ENCODE results near the gene PDGFRB. TPM values are rescaled to one million over a fixed set of nuclear protein-coding genes. Genes with fewer than 3 reads are reported as not detected.

Gene PDGFRB
- total RNA-seq, 1 donor from 2014 or later, result 2.3 TPM

DNA sequence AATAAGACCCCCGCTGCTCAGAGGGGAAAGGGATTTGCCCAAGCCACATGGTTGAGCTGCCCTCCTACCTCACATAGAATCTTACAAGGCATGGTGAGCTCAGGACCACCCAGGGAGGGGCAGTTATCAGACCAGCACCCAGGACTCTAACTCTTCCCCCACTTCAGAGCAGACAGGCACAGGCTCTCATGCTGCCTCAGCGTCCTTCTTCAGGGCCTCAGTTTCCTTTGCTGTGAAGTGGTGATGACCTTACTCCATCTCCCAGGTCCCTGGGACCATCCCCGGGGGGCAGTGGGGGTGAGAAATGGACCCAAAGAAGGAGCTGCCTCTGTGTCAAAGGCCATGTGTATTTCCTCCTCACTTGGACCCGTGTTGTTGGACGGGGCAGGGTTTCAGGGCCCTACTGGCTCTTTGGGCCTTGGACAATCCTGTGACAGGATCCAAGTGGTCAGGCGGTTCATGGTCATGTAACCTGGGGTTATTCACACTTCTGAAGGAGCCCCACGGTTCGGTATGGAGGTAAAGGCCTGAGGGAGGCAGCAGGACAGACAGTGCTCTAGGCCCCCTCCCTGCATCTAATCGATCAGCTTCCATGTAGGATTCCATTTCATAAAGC, 37.6 kb downstream of the PDGFRB start:
- Mint-ChIP-seq H3K27me3 (peaks cover 21% of the 10 kb centered on the region), H3K27ac (no peak overlapping the region), H3K9me3 (ENCODE audit: low read depth) (no peaks in the 10 kb centered on the region), H3K36me3 (ENCODE audit: insufficient read depth) (no peaks in the 10 kb centered on the region), H3K4me1 (ENCODE audit: low read depth) (peaks cover 2% of the 10 kb centered on the region), H3K4me3 (ENCODE audit: low read depth) (no peak overlapping the region)
- DNase-seq (ENCODE audit: low spot score, unreplicated experiment), result no peak
- no peak for TF ChIP-seq CTCF (IDR thresholded peaks at IDR 0.05; ENCODE audit: unreplicated experiment)

- H3K36me3 Mint-ChIP-seq (ENCODE audit: insufficient read depth), result no peaks in the 10 kb centered on the region
- no peak for TF ChIP-seq CTCF (IDR thresholded peaks at IDR 0.05; ENCODE audit: unreplicated experiment)
- no peak overlapping the region for H3K4me3 Mint-ChIP-seq (ENCODE audit: low read depth)
- no peak for DNase-seq (ENCODE audit: low spot score, unreplicated experiment)
- H3K9me3 Mint-ChIP-seq (ENCODE audit: low read depth), result no peaks in the 10 kb centered on the region
- no peak overlapping the region for H3K27ac Mint-ChIP-seq
- peaks cover 4% of the 10 kb centered on the region for H3K4me1 Mint-ChIP-seq (ENCODE audit: low read depth)
- peaks cover 18% of the 10 kb centered on the region for H3K27me3 Mint-ChIP-seq
These were observed 38.8 kb downstream of the PDGFRB start for GRCh38 chr5:150116667-150117400.

- TF ChIP-seq CTCF (IDR thresholded peaks at IDR 0.05; ENCODE audit: unreplicated experiment), result no peak
- DNase-seq (ENCODE audit: low spot score, unreplicated experiment), result no peak
- no peak overlapping the region for H3K4me3 Mint-ChIP-seq (ENCODE audit: low read depth)
- no peak overlapping the region for H3K27ac Mint-ChIP-seq
- H3K4me1 Mint-ChIP-seq (ENCODE audit: low read depth), result peaks cover 6% of the 10 kb centered on the region
- H3K27me3 Mint-ChIP-seq, result peaks cover 10% of the 10 kb centered on the region
- no peaks in the 10 kb centered on the region for H3K9me3 Mint-ChIP-seq (ENCODE audit: low read depth)
- H3K36me3 Mint-ChIP-seq (ENCODE audit: insufficient read depth), result no peaks in the 10 kb centered on the region
These were observed 40.8 kb downstream of the PDGFRB start for GRCh38 chr5:150114773-150115408.

- Mint-ChIP-seq H3K27ac (no peak overlapping the region), H3K36me3 (ENCODE audit: insufficient read depth) (no peaks in the 10 kb centered on the region), H3K4me1 (ENCODE audit: low read depth) (peaks cover 7% of the 10 kb centered on the region), H3K9me3 (ENCODE audit: low read depth) (no peaks in the 10 kb centered on the region), H3K27me3 (peaks cover 3% of the 10 kb centered on the region), H3K4me3 (ENCODE audit: low read depth) (no peak overlapping the region)
- DNase-seq (ENCODE audit: low spot score, unreplicated experiment), result no peak
- TF ChIP-seq CTCF (IDR thresholded peaks at IDR 0.05; ENCODE audit: unreplicated experiment), result peak; percentile 15
These were observed 41.5 kb downstream of the PDGFRB start for GRCh38 chr5:150114102-150114641.

DNA sequence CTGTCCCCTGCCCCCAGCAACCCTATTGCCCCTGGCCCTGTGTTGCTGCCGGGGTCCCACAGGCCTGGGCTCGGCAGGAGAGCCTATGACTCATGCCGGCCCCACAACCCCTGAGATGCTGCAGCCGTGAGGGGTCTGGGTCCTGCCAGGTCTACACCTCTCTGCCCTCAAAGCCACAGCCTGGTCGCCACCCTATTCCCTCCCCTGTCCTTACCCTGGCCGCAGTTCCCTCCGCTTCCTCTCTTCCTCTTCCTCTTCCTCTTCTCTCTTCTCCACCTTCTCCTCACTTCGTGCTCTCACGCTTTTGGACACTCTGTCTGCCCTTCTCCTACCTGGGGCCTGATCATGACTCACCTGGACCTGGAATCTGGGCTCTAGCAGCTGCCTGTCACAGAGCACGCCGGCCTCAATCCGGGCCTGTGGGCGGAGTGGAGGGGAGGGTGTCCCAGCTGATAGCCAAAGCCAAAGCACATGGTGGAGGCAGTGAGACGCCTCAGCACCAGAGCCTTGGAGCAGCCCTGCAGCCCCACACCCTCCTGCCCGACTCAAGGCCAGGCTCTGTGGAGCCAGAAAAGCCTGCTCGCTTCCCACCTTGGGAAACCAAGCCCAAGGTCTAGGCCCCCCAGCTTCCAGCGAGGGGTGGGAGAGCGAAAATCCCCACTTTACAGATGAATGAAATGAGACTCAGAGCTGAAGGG, 42.4 kb downstream of the PDGFRB start:
- Mint-ChIP-seq H3K27ac (no peak overlapping the region), H3K27me3 (peaks cover 5% of the 10 kb centered on the region), H3K4me3 (ENCODE audit: low read depth) (no peak overlapping the region), H3K36me3 (ENCODE audit: insufficient read depth) (no peaks in the 10 kb centered on the region), H3K9me3 (ENCODE audit: low read depth) (no peaks in the 10 kb centered on the region), H3K4me1 (ENCODE audit: low read depth) (peaks cover 7% of the 10 kb centered on the region)
- no peak for TF ChIP-seq CTCF (IDR thresholded peaks at IDR 0.05; ENCODE audit: unreplicated experiment)
- DNase-seq (ENCODE audit: low spot score, unreplicated experiment), result peak; percentile 10

Data from progenitor cell of endocrine pancreas (in vitro differentiated cells).